Esophagus mucosa (tissue), 1 donor: ENCODE data around the gene RAB11FIP4. TPM values are rescaled to one million over a fixed set of nuclear protein-coding genes. Genes with fewer than 3 reads are reported as not detected.

Experiments
- ATAC-seq: fragments of 200-7000 bp; cut with Tn5 transposase; one replicate; pipeline ENCODE4 v1.9.1; 2020
- total RNA-seq: library from RNA; stranded (reverse); gene quantifications from one replicate; pipeline ENCODE4 v1.2.4, GENCODE V29; 2023
- donor health status: DM: yes; HTN: yes; CAD: no.

The RAB11FIP4 gene
- total RNA-seq, 1 donor from 2014 or later: 10.3 TPM

- ATAC-seq: no peak
Measured at GRCh38 chr17:31388351-31388750, 3.1 kb upstream of the RAB11FIP4 start.

DNA sequence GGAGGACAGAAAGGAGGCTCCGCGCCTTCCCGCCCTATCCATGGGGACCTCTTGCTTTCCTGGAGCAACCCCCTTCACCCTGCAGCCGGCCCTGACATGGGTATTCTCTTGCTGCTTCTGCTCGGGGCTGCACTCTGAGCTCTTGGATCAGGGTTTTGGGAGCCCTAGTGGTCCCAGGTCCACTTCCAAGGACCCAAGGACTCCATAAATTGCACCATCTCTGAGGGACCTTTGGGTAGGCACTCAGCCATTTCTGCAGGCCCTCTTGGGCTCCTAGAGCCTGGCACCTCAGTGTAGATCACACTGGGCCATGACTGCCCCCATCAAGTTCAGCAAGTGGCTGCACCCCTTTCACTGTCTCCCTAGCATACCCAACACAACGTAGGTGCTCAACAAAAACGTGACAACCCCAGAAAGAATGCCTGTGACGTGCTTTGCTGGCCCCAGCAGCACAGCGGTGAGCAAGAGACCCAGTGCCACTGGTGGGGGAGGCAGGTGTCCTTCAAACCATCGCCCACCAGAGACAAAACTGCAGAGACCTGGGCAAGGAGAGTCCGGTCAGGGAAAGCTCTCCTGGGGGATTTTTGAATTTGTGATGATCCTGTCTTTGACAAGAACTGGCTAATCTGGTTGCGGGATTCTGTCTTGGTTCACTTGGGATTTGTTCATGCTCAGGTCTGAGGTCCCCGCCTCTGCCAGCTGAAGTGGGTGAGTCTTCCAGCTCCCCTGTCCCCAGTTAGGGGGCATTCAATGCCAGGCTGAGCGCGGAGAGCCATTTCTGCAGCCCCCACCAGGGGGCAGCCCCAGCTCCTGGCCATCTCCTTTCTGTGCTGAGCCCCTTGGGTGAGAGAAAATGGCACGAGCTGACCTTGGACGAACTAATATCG is 2.5 kb upstream of the RAB11FIP4 start:
- ATAC-seq: no peak

GRCh38 chr17:31389657-31390381 is 1.7 kb upstream of the RAB11FIP4 start:
- ATAC-seq: no peak

DNA sequence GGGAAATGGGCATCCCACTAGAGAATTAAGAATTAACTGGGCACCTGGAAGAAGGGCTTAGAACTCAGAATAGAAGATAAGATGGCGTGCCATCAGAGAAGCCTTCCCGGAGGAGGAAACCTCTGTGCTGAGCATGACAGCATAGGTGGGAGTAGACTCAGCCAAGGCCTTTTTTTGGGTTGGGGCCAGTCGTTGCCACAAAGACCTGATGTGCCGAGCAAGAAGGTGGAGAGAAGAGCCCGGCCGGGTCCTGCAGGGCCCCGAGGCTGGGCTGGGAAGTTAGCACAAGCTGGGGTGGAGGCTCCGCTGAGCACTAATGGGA is 1.1 kb upstream of the RAB11FIP4 start:
- ATAC-seq: no peak

GRCh38 chr17:31390748-31391495 is 553 bp upstream of the RAB11FIP4 start:
- no peak for ATAC-seq

GRCh38 chr17:31392002-31392855 is 754 bp downstream of the RAB11FIP4 start:
- peak; percentile 26 for ATAC-seq

DNA sequence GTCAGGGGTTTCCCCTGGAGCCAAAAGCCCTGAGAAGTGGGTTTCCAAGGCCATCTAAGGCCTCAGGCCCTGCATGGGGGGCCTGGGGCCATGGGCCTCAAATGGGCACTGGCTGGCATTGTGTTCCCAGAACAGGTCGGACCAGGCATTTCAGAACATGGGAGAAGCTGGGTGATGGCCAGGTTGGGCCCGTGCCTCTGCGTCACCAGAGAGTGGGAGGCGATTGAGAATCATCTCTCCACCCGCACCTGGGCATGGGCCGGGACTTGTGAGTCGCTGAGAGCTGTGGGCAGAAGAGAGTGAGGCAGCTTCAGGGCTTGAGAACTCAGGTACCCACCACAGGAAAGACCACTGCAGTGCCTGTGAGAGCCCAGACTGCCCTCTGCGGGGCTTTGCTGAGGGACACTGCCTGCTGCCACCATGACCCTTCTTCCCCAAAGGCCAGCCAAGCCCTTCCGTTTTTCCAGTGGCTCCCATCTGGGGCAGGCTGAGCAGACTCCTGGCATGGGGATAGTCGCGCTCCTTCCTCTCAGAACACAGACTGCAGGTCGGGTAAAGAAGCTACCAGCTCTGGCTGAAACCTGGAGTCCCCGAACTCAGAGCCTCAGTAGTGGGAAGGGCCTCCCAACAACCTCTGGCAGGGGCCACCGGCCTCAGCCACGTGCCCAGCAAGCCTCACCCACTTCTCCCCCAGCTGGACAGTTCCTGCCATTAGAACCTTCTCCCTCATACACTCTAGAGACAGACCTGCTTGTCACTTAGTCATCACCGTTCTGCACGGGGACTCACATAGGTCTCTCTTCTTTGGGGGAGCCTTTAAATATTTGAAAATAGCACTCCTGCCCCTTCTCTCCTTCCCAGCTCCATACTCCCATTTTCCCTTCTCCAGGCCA is 1.6 kb downstream of the RAB11FIP4 start:
- peak; percentile 56 for ATAC-seq

DNA sequence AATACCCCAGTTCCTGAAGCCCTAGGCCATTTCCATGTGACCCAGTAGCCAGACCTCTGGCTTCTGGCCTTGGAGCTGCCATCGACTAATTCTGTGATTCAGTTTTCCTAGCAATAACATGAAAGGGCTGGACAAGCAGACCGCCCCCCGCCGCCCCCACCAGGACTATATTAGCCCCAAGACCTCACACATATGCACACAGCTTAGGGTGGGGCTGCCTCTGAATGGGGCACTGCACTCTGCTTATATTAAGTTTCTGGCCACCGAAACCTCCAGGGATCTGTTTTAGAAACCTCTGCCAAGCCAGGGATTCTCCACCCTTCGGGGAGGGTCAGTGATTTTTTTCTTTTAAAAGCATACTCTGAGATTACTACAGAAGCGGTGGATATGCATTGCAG is 2.3 kb downstream of the RAB11FIP4 start:
- ATAC-seq: no peak

DNA sequence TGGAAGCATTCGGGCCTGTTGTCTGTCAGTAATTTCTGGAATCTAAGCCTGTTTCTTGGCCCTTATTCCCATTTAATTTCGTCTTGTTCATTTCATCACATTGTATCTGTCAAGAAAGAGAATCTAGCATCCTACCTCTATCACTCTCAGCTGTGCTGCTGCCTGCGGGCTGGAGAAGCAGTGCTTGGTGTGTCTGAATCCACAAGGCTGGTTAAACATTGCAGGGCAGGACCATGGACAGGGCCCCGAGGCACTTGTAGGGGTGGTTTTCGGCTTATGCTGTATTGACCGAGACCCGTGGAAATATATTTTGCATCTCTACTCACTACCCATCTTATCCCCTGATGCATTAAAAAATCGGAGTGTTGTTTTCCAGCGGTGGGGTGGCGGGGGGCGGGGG is 3.1 kb downstream of the RAB11FIP4 start:
- ATAC-seq: no peak

DNA sequence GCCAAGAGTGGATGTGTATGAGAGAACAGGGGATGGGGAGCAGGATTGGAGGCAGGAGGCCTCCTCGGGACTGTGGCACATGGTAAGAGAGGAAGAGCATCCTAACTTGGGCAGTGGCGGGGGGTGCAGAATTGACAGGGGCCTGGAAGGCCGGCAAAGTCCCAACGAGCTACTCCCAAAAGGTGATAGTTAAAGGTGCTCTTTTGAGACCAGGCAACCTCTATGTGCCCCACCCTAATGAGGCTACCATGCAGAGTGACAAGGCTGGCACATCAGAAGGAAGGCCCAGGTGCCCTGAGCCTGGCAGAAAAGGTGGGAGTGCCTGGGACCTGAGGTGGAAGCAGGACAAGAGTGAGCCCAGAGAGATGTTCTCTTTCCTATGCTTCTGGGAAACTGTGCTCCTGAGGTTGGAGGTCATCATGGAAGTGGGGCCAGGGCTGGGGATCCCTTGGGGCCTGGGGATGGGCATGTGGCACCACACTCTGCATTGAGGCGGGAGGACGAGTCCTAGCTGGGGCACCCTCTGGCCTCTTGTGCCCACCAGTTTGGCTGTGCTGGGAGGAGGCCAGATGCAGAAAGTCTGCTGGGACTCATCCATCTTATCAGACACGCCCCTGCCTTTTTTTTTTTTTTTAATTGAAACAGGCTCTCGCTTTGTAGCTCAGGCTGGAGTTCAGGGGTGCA is 5.9 kb downstream of the RAB11FIP4 start:
- no peak for ATAC-seq

DNA sequence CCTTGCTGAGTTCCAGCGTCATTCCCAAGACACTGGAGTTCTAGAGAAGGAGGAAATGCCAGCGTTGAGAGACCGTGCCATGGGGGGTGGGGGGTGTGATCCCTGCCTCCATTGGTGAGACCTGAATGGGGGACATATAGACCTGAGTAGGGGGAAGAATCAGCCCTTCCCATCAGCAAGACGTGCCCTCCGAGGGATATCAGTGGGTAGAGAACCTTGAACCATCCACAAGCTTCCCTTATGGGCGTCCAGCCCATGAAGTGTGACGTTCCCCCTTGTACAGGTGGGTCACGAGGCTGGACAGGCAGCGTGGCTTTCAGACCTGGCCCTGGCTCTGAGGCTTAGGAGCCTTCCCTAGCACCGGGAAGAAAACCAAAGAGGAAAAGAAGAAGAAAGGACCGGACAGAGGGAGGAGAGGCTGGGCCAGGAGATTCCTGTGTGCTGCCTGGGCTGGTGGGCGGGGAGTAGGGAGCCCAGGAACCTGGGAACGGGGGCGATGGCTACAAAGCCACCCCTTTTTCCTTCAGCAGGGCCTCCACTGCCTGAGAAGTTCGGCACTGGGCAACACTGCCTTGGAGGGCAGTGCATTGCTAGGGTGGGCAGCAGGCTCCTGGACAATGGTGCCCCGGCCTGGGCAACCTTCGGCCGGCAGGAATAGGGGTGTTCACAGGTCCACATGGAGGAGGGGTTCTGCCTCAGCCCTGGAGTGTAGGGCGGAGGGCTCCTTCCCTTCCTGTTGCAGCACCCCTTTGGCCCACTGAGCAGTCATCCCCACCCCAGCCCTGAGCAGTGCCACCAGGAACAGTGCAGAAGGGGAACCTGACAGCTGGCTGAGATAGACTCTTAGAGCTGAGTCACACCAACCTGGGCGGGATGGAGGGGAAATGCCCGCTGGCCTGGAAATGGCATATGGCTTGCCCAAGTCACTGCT is 7.2 kb downstream of the RAB11FIP4 start:
- ATAC-seq: no peak

DNA sequence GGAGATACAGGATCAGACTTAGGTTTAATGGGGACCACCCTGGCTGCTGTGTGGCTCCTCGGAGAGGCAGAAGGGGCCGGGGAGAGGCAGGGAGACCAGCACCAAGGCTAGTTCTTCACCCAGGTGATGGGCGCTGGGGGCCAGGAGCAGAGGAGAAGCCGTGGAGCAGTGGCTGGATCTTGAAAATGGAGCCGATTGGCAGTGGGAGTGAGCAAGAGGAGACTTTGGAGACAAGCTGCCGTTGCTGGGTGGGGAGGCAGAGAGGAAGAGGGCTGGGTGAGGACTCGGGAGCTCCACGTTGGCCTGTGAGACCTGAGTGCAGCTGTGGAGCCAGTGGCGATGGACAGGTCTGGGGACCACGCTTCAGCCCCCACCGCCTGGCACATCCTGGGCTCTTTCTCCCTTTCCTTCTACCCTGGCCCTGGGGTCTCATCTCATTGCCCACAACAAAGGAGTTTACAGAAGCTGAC is 9.0 kb downstream of the RAB11FIP4 start:
- ATAC-seq: no peak

DNA sequence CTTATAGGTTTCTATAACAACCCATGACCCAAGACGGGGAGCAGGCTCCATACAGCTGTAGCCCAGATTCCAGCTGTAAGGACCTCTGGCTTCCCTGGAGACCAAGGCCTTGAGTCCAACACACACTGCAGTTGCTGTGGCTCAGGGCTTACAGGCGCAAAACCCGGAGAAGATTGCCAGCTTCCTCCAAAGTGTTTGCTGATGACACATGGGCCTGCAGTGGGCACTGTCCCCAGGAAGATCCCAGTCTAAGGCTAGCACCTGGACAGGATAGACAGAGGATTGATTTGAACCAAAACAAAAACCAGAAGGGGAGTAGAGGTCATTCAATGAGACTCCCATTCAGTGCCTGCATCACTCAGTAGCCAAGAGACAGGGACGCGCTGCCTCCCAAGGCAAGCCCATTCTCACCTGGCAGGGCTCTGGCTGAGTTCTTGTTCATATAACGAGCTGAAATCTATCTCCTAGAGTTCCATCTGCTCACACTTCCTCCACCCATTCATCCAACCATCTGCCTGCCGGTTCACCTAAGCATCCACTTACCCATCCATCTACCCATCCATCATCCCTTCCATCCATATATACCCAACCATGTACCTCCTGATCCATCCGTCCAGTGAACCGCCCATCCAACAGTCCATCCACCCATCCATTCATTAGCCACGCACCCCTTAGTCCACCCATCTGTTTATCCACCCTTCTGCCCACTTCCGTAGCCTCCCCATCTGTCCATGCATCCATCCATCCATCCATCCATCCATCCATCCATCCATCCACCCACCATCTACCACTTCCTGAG is 10.2 kb downstream of the RAB11FIP4 start:
- ATAC-seq: no peak

GRCh38 chr17:31404028-31404949 is 12.8 kb downstream of the RAB11FIP4 start:
- ATAC-seq: peak; percentile 20

DNA sequence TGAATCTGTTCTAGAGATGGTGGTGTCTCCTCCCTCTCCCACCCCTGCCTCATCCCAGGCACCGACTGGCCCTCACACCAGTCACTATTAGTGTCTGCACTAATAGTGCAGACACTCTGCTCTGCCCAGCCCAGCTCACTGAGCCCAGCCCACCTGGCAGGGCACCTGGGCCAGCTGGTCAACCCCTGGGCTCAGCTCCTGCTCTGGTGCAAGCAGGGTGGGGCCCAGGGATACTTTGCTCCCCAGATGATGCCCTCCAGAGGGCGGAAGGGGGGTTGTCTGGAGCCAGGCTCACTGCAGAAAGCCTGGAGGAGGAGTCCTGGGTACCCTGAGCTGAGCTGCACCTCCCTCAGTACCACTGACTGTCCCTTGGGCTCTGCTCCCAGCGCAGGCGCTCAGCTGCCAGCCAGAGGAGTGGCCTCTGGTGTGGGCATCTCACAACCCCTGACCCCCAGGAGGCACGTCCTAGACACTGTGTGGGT is 14.5 kb downstream of the RAB11FIP4 start:
- ATAC-seq: no peak

- ATAC-seq: no peak
Measured at GRCh38 chr17:31408586-31408985, 17.1 kb downstream of the RAB11FIP4 start.

- no peak for ATAC-seq
Measured at GRCh38 chr17:31411707-31412285, 20.3 kb downstream of the RAB11FIP4 start.
